ENCODE measurements around the gene LAMA5.

The LAMA5 gene

GRCh38 chr20:62370115-62370806 is 3.1 kb upstream of the LAMA5 start:
- no peak for FAIRE-seq

DNA sequence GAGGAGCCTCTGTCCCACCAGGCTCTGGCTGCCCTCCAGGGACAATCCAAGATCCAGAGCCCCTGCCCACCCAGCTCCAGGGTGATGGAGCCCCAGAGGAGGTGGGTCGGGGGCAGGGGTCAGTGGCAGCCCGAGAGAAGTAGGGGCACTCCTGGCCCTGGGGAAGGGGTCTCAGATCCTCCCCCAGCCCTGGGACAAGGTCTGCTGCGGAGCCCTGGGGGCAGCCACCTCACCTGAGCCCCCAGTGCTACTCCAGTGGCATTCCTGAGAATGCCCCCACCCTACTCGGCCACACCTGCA is 2.7 kb upstream of the LAMA5 start:
- no peak for FAIRE-seq

- no peak for FAIRE-seq
These were observed 2.1 kb upstream of the LAMA5 start for GRCh38 chr20:62368976-62369814.

GRCh38 chr20:62368392-62368975 is 1.4 kb upstream of the LAMA5 start:
- no peak for FAIRE-seq

GRCh38 chr20:62367633-62368391 is 700 bp upstream of the LAMA5 start:
- no peak for FAIRE-seq

DNA sequence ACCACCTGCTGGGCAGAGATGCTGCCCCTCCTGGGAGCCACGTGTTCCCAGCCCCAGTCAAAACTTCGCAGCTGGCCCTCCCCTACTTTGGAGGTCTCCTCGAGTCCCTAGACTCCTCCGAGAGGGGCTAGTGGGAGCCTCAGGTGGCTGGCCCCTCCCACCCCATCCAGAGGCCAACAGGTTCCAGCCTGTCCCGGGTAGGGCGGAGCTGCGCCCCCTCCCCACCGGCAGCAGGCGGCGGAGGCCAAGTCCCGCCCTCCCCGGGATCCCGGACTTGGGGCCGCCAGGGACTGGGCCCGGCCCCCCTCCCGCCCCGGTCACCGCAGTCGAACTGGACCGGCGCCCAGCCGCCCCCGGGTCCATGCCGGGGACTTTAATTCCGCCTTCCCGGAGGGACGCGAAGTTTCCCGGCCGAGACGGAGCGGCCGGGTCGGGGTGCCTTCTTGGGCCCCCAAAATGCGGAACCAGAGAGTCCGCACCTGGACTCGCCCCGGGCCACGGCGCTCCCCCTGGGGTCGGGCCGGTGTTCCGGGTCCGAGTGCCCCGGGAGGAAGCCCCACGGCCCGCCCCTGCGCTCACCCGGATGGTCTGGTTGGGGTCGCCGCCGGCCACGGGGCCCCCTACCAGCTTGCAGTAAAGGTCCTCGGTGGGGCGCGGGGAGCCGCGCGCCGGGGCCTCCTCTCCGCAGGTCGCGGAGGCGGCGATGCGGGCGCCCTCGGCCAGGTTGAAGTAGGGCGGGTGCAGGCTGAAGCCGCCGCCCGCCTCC is 559 bp downstream of the LAMA5 start:
- no peak for FAIRE-seq

DNA sequence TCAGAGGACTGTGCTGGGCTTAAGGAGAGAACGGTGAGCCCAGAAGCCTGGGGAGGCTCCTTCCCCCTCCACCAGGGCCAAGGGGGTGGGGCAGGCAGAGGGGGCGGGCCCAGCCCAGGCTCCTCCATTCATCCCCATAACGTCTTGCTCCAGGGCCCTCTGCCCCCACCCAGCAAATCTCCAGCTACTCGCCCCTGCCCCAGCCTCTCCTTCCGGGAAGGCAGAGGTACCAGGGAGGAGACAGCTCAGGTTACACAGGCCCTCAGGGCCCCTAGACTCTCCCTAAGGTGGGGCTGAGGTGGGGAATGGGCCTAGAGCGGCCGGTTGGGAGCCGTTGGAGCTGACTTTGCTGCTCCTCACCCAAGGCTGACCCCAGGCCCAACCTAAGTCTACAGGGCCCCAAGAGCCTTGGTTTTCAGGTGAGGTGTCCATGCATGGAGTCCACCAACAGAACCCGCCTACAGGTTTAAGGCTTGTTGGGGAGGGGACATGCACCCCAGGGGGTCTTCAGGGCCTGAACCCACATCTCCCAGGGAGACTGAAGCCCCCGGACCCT is 1.2 kb downstream of the LAMA5 start:
- FAIRE-seq = no peak

DNA sequence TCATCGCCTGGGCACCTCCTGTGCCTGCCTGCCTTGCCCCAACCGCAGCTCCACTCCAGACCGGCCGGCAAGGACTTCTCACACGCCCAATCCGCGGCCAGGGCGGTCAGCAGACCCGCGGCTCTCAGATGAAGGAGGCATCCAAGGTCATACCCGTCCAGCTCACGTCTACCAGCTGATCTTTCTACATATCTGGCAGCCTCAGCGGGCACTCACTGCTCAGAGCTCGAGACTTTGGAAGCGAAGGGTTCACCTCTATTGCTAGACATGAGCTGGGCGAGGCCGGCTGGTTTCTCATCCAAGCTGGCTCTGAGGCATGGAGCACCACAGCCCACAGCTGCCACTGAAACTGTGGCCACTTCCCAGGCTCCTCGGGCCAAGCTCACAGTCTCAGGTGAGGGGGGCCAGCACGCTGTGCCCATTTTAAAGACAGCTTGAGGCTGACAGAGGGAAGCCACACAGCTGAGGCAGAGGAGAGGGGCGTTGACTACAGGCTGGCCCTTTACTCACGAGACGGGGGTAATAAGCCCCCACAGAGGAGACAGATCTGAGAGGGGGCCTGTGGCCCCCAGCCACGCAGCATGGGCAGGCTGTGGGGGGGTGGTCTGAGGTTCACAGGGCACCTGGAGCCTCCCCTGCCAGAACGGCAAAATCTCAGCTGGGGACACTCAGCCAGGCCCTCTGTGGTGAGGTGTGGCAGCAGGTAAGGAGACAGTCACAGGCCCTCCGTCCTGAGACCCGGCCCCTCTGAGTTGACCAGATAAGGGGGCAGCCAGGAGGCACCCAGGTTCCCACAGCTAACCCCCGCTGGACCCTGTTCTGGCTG is 2.0 kb downstream of the LAMA5 start:
- no peak for FAIRE-seq

DNA sequence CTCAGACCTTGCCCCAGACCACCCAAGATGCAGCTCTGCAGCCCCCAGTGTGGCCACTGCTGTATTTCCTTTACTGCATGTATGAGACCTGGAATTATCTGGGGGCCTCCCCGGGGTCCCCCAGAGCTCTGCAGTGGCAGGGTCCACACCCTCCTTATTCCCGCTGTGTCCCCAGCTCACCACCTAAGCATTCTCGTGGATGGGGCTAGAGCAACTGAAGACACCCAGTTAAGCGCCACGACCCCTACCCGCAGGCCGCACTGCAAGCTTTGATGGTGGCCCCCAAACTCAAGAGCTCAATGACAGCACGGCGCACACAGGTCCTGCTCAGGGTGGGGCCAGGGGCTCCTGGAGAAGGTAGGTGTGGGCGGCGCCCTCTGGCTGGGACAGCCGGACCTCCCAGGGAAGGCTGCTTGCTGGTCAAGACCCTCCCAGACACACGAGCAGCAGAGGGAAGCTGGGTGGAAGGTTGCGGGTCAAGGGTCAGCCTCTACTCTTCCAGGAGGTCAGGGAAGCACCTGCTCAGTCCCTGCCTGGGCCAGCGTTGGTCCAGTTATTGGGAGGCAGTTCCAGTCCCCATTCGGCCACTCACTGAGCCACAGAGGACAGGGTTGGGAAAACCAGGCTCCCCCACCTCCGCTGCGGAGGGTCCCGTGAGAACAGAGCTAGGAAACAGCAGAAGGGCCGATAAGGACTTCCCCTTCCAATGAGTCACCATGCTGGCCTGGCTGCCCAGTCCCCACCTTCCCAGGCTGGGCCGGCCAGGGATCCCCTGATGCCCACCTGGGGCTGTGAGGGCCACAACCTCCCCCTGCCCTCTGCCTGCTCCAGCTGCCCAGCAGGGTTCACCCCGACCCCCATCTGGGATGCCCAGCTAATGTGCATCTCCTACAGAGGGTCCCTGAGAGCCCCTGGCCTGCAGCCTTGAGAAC is 2.9 kb downstream of the LAMA5 start:
- no peak for FAIRE-seq

DNA sequence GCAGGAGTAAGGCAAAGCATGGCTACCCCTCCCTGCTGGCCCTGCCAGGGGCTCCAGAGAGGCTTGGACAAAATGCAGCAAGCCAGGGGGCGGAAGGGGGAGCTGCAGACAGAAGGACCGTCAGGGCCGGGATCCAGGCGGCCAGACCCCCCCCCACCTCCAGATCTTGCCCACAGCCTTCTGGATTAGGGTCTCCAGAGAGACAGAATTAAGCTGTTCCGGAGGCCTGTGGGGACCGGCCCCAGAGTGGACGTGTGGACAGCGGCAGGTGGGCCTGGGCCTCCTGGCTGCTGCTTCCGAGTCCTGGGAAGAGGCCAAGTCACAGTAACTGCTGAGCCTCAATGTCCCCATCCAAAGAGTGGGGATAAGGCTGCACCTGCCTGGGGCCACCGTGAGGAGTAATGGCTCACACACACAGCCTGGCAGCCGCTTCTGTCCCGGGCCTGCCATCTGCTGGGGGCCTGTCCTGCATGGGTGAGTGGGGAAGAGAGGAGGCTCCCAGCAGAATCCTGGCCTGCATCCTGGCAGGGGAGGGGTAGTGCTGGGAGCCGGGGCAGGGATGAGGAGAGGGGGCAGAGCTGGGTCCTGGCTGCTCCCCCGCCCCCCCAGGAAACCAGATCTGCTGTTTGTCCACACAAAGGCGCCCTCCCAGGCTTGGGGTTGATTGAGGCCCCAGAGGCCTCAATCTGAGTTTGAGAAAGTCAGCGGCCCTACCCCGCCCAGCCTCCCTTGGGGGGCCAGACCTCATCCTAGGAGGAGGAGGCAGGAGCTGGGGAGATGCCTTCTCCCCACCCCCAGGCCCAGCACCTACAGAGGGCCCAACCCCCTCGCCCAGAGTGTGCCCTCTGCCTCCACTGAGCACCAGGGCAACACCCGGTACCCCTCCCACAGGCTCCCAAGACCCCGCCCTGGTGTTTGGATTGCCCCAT is 3.9 kb downstream of the LAMA5 start:
- FAIRE-seq = no peak

GRCh38 chr20:62362590-62362940 is 4.5 kb downstream of the LAMA5 start:
- FAIRE-seq = no peak

GRCh38 chr20:62361799-62362589 is 5.1 kb downstream of the LAMA5 start:
- FAIRE-seq = no peak

- no peak for FAIRE-seq
These were observed 6.0 kb downstream of the LAMA5 start for GRCh38 chr20:62360854-62361798.

- FAIRE-seq = no peak
These were observed 7.5 kb downstream of the LAMA5 start for GRCh38 chr20:62359491-62360121.

DNA sequence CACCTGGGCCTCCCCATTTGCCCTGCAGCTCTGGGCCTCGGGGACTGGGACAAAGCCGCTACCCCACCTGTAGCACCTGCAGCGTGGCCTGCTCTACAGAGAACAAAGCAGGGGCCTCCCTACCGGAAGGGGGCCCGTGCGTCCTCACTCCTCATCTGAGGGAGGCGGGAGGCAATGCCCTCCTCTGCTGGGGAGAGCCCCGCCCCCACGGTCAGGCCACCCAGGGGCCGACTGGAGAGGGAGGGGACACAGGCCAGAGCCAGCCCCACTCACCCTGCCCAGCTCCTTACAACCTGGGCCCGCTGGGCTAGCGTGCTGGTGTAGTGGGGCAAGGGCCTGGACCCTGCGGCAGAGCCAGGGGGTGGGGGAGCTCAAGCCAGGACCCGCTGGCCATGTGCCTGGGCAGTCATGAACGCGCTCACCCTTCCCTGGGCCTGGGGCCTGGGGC is 8.0 kb downstream of the LAMA5 start:
- FAIRE-seq = no peak

Data from TTC549 (cell line).